Thyroid gland (tissue), 4 donors: ENCODE results near the gene APOL4.

Experiments
- CTCF ChIP-seq, 6 experiments: fragments of 200-600 bp in 3 of 6; fragments of 450-650 bp in 3 of 6; sonication (generic) in 3 of 6; IDR thresholded peaks; one replicate each; pipeline ENCODE4 v1.5.1; 2016 to 2019; ENCODE audit warnings: antibody characterized with exemption in 6 of 6, mild to moderate bottlenecking in 2 of 6, inconsistent platforms in 1 of 6, moderate library complexity in 1 of 6
- POLR2A ChIP-seq, 2 donors: fragments of 450-650 bp; IDR thresholded peaks; one replicate each; pipeline ENCODE4 v1.6.1; 2017; ENCODE audit warnings: antibody characterized with exemption in 2 of 2, mild to moderate bottlenecking in 2 of 2, moderate library complexity in 1 of 2

GRCh38 chr22:36192542-36192941 is 9.1 kb downstream of the APOL4 start:
- TF ChIP-seq CTCF (IDR thresholded peaks at IDR 0.05) (no peak), POLR2A (IDR thresholded peaks at IDR 0.05) (no peak)
